Anterior cingulate cortex (tissue), 58 donors: ENCODE results near the gene NRM.

Experiments used
- DNase-seq, 58 donors: peaks; one replicate each; lab custom pipeline; 2025; lab: John Stamatoyannopoulos, UW

NRM gene

GRCh38 chr6:30691208-30691847 is 544 bp upstream of the NRM start:
- no peak for DNase-seq

- DNase-seq: no peak
Observed at GRCh38 chr6:30689985-30690384, 799 bp downstream of the NRM start.

- DNase-seq: no peak
Observed at GRCh38 chr6:30689022-30689865, 1.5 kb downstream of the NRM start.

GRCh38 chr6:30688569-30688968 is 2.2 kb downstream of the NRM start:
- no peak for DNase-seq

- DNase-seq: peak in 20 of 58 donors; percentile 1 to 44 (median 23)
Observed at GRCh38 chr6:30687659-30688431, 2.9 kb downstream of the NRM start.

- peak in 54 of 58 donors; percentile 12 to 78 (median 56) for DNase-seq
Observed at GRCh38 chr6:30686908-30687658, 3.7 kb downstream of the NRM start.

- peak in 43 of 58 donors; percentile 8 to 65 (median 43) for DNase-seq
Observed at GRCh38 chr6:30686009-30686907, 4.5 kb downstream of the NRM start, which contains the start of gene PPP1R18. Gene PPP1R18, minus strand, starts transcription at chr6:30686645. Its CDS starts 627 bp downstream, at chr6:30686018.

GRCh38 chr6:30685157-30686008 is 5.4 kb downstream of the NRM start:
- DNase-seq: no peak

GRCh38 chr6:30684386-30685156 is 6.2 kb downstream of the NRM start:
- peak in 15 of 58 donors; percentile 2 to 32 (median 14) for DNase-seq

- DNase-seq: peak in 1 of 58 donors; percentile 5
Observed at GRCh38 chr6:30683980-30684338, 6.8 kb downstream of the NRM start.

- peak in 4 of 58 donors; percentile 5 to 13 (median 7) for DNase-seq
Observed at GRCh38 chr6:30683183-30683979, 7.4 kb downstream of the NRM start.

- peak in 43 of 58 donors; percentile 7 to 68 (median 36) for DNase-seq
Observed at GRCh38 chr6:30682143-30683117, 8.4 kb downstream of the NRM start.

- DNase-seq: no peak
Observed at GRCh38 chr6:30681766-30682142, 9.0 kb downstream of the NRM start.

- DNase-seq: no peak
Observed at GRCh38 chr6:30679765-30680535, 10.8 kb downstream of the NRM start.
